GM21390 (cell line): ENCODE results near the gene PDE4D.

Source experiments
- ATAC-seq: cut with Tn5 transposase; IDR thresholded peaks from one replicate; pipeline ENCODE4 v1.9.1; 2021; ENCODE audit not compliant: unreplicated experiment

PDE4D gene

DNA sequence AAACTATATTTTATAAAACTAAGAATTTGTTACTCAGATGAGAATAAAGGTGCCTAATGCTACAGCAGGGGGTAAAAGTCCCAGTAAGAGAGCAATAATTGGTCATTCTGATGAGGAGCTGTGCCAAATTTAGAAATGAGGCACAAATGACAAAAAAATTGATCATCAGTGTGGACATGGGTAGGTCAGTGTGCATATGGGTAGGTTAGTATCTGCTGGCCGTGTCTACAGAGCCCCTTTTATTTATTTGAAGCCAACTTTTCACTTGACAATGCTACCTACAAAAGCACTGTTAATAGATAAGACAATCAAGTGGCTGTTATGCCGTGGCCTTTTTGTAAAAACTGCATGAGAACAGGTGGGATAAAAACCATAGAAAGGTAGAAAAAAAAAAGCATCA lies 856.1 kb downstream of the PDE4D start:
- ATAC-seq: no peak

DNA sequence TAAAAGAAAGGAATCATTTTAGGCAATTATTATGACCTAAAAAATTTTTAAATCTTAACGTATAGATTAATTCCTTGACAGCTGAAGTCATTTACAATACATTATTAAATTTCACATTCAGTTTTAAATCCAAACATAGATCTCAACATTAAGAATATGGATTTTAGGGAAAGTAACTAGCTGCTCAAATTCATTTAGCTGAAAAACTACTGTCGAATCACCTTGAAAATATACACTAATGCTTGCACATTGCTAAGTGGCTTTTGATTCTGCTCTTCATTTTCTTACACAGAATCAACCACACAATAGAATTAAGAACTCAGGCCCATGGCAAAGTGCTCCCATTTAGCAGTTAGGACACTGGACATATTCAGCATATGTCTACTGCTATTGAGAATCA lies 856.5 kb downstream of the PDE4D start:
- ATAC-seq: no peak

DNA sequence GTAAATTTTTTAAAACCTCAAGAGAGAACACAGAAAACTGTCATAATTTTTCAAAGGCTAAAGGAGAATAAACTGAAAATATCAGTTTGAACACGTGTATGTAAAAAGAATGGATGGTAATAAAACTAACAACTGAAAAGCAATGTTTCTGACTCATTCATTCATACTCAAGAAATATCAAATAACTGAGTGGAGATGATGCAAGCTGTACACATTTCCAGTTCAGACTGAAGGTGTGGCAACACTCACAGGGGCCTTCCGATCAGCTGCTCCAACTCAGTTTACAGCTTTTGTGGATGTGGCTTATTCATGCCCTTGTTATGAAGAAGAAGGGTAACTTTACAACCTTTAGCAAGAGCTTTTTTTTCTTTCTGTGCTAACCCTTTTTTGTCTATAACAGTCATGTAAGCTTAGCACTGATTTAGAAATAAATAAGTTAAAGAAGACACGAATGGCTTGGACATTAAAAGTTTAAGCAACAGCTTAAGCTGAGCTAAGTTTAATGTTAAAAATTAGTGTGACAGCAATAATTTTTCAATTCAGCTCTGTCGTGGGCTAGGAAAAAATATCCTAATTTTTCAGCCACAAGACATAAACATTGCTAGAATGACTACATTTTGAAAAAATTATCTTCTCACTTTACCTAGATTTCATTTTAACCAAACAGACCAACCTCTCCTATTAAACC lies 857.1 kb downstream of the PDE4D start:
- ATAC-seq: no peak

DNA sequence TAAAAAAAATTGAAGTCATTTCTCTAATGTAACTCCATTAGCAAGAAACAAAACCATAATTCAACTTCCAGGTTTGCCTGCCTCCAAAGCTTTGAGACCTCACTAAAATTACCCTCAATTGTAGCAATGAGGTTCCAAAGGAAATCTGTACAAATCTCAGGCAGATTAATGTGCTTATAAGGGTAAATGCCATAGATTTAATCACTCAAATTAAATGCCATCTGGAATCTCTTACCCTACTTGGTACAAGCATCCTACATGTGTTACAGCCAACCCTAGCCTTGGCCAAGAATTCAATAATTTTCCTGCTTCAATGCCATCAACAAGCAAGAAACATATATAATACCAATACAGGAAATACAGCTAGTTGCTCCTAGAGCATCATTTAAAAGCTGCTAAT lies 857.8 kb downstream of the PDE4D start:
- ATAC-seq: no peak

DNA sequence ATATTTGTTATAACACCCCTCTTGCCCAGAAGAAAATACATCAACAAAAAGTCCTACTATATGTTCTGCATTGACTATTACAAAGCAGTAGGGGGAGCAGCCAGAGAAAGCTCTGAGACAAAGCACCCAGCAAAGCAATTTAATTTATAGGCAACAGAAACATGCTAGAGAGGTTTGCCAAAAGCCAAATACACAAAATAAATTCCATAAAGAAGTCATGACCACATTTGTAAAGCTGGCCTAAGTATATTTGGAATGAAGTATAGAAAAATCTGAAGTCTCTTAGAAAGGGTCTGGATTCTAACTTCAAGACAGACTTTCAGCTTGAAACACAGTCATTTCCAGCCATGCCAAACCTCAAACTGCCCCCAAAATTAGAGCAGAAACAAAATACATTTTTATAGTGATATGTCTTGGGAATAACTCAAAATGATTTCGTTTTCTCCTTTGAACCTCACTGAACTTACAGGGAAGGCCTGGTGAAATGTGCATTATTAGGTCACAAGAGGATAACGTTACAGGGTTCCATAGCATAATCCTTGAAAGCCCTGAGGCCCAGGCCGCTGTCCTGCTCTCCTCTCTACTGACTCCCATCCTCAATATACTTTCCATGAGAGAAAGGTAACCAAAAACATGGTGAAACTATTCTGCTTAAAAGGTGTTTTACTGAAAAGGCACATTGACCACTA lies 858.9 kb downstream of the PDE4D start:
- ATAC-seq: peak; percentile 45

DNA sequence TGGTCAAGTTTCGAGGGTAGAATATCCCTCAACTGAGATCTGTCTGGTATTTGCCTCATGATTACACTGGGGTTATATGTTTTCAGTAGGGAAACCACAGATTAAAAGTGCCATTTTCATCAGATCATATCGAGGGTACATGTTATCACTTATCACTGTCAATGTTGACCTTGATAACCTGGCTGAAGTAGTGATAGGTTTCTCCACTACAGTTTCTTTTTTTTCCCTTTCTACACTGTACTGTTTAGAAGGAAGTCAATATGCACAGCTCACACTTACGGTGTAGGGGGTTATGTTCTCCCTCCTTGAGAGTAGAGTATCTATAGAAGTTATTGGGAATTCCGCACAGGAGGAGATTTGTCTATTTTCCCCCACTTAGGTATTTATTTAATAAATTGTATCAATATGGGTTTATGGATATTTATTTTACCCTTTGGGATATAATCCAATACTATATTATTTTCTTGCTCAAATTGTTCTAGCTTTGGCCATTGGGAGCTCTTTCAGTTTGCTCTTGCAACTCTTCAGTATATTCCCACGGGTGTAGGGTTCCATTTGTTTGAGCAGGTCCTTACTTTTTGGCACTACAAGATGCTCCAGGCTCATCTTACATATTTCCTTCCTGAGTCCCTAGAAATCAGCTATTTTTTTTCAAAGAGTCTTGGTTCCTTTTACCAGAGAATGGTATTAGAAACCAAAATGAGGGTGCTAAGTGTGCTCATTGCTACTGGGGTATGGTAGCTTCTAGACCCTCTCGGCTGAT lies 866.2 kb downstream of the PDE4D start:
- ATAC-seq: no peak

DNA sequence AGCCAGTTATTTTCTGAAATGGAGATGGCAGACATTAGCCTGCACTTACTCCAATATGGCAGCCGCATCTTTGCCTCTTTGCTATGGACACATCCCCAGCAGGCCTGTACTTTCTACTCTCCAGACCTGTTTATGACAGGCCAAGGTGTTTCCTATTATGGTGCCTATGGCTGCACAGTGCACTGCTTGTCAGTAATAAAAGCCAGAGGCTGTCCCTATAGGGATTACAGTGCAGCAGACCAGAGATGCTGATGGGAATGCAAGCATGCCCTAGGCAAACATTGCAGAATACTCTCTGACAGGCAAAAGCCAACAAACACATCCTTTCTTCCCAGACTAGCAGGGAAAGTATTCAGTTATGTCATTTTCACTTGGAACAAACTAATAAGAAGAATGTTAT lies 867.8 kb downstream of the PDE4D start:
- no peak for ATAC-seq

DNA sequence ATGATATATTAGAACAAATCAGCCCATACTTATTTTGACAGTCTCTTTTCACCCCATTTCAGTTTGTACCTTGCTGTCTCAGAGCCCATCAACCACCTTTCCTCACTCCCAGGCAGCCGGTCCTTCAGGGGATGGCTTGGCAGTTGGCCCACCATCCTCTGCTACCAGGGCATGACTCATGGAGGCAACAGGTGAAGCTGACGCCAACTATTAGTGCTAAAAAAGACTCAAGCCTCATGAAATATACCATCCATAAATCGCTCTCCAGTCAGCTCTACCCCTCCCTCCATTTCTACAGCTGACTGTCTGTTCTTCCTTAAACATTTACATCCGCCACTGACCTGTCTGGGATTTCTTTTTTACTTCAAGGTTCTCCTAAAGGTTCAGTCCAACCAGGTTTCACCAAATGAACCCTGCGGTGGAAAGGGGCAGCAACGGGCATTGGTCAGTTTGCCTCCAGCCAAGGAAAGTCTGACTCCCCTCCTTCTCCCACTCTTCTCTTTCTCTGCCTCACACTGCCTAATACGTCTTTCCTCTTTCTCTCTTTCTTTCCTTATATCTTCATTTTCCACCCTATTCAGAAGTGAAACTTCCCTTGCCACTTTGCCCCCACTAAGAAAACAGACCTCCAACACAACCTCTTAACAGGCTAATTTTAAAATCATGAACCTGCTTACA lies 871.5 kb downstream of the PDE4D start:
- no peak for ATAC-seq

DNA sequence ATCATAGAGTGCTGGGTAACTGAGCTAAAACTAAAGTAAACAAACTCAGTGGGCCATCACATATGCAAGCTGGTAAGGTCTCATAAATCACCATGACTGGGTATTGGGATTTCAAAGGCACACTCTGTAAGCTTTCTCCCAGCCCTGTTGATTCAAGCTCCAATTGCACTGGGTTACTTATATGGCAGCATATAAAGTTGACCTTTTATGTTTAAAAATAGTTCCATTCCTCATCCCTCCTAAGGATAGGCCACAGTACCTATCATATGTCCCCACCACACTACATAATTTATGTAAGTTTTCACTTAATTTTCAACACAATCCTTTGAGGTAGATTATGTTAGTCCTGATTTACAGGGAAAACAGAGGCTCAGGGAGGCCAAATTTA lies 872.2 kb downstream of the PDE4D start:
- no peak for ATAC-seq

DNA sequence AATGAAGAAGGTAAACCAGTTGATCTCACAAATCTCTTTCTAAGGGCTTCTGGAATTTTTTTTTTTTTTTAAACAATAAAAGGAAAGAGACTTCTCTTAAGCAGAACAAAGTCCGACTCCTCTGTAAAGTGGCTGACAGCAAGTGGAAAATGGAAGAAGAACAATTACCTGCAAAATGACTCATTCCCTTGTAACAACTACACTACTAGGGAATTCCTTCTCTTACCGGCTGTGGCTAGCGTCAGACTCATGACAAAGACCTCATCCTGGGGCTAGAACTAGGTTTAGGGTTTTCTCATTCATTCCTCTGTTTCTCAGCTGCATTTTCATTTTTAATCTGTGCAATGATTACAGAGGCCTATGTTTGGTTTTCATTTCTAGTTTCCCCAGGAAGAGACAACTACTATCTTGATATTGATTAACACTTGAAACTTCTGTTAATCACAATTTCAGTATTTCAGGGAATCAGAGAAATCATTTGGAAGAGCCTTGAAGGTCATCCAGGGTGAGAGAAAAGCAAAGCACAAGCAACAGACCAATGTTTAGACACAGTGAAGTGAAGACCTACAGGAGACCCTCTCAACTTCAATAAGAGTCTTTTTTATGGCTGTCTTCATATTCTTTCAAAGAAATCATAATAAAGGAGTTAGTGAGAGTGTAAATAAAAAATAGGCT lies 872.8 kb downstream of the PDE4D start:
- ATAC-seq: no peak

DNA sequence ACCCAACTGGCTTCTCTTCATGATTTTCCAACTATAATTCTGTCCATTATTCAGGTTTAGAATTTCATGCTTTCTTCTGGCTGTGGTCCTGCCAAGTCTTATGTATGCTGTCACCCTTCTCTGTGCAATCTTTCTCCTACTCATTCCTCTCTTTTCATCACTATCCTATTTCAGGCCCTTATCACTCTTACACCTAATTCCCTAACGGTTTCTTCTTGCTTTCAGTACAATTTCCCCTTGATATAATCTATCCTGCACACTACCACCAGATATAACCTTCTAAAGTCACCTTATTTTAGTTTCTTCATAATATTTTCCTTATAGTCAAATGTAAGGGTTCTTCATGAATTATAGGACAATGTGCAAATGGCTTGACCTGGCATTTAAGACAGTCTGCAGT lies 874.4 kb downstream of the PDE4D start:
- no peak for ATAC-seq

DNA sequence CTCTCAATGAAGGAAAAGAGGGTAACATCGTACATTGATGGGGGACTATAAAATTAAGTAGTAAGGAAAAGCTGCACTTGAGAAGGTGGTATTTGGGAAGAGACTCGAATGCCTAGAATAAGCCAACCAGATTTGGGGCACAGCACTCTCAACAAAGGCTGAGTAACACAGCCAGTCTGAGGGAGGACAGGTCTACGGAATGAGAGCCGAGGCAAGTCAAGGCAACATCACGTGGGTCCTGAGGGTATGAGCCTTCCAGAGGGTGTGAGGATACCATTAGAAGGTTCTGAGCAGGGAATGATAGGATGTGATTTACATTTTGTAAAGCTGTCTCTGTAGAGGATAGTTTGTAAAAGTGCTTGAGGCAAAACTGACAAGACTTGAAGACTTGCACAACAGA lies 876.6 kb downstream of the PDE4D start:
- ATAC-seq: no peak

DNA sequence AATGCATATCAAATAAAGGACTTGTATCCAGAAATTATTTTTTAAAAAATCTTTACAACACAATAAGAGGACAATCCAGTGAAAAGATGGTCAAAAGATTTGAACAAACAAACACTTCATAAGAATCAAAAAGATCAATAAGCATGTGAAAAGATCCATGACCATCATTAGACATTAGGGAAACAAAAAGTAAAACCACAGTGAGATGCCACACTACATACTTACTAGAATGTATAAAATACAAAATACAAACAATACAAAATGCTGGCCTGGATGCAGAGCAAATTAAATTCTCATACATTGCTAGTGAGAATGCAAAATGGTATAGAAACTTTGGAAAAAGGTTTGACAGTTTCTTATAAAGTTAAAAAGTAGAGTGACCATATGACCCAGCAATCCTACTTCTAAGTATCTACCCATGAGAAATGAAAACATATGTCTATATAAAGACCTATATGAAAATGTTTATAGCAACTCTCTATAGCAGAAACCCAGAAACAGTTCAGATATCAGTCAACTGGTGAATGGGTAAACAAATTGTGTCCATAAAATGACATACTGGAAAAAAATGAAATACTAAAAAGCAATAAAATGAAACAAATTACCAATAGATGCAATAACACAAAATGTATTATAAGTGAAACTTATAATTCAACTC lies 884.6 kb downstream of the PDE4D start:
- ATAC-seq: peak; percentile 70

DNA sequence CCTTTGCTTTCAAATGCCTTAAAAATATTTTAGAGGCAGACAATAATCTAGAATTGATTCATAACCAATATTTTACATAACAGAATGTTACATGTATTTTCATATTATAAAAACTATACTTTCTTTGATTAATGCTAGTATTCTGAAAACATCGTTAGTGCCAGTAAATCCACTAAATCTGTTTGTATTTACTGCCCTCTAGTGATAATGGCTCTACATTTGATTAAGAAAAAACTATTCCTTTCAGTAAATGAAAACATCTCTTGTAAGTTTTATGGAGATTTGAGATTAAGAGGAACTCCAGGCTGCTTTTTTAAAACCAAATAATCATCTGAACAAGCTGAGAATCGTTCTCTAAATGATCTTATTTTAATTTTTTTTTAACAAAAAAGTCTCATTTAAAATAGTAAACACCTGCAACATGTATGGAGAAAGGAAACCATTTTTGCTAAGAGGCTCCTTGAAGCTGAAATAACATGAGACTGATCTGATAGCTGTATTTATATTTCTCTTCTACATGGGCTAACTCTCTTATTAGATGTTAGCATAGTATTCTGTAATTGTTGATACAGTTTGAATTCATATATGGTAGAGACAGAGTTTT lies 886.0 kb downstream of the PDE4D start:
- ATAC-seq: no peak

DNA sequence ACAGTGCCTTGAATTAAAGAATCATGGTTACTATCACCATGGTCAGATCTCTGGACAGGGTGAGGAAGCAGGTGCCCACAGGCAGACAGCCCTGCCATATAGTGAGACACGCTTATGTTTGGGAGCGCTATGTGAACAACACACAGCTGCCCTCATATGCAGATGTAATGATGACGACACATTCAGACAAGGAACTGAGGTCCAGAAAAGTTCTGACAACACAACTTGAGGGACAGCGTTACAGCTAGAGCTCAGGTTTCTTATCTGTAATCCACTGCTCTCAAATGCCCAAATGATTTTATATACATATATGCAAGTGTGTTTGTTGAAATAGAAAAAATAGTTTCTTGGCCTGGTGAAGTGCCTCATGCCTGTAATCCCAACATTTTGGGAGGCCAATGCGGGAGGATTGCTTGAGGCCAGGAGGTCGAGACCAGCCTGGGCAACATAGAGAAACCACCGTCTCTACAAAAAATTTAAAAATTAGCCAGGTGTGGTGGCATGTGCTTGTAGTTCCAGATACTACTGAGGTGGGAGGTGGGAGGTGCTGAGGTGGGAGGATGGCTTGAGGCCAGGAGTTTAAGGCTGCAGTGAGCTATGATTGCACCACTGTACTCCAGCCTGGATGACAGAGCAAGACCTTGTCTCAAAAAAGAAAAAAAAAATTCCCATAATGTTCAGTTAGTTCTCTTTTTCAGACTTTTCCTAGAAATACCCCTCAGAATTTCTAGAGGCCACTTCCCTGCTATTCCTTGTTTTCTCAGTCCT lies 887.4 kb downstream of the PDE4D start:
- ATAC-seq: no peak

DNA sequence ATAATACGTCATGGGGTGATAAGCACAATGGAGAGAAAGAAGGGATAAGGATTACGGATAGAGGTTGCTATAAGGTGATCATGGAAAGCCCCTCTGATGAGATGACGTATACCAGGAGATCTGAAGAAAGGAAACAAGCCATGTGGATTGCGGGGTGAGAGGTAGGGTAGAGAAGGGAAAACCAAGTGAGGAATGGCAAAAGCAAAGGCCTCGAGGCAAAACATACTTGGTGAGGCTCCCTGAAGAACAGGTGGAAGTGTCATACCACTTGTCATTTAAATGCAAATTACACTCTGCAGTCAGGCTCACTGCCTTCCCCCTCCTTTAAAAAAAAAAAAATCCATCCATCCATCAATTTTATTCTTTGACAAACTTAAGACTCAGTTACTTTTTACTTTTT lies 889.9 kb downstream of the PDE4D start:
- ATAC-seq: no peak

DNA sequence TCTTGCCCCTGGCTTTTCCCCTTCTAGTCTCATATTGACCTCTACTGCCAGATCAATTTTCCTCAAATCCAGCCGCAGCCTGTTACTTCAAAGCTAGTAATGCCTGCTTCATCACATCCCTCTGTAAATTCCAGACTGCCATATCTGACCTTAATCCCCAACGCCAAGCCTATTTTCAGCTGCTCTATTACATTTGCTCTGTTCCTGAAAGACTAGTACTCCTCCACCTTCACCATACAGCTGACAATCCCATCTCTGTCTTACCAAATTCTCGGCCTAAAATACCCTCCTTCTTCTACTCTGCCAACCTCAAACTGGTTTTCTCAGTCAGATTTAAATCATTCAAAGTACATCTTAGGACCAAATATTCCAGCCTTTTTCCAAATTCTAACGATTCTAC lies 890.4 kb downstream of the PDE4D start:
- ATAC-seq: no peak

DNA sequence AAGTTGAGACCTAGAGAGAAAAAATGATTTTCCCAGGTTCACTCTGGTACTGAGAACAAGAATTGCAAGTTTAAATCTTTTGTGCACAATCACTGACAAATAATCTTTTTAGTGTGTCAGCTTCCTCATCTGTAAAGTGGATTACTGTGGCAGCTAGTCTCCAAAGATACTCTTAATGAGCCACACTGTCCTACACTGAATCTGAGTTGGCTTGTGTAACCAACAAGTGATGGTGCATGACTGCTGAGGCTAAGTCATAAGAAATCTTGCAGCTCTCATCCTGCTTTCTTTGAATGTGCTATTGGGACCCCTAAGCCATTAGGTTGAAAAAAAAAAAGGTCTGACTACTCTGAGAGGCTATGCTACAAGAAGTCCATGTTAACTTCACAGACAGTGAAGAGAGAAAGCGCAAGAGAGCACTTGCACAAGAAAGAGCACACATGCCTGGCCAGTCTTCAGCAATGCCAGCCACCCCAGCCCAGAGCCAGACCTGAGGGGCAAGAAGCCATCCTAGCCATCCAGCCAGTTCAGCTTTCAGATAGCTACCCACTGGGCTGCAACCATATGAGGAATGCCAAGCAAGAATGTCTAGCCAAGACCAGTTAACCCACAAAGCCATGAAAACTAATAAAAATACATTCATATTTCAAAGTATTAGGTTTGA lies 891.2 kb downstream of the PDE4D start:
- no peak for ATAC-seq

DNA sequence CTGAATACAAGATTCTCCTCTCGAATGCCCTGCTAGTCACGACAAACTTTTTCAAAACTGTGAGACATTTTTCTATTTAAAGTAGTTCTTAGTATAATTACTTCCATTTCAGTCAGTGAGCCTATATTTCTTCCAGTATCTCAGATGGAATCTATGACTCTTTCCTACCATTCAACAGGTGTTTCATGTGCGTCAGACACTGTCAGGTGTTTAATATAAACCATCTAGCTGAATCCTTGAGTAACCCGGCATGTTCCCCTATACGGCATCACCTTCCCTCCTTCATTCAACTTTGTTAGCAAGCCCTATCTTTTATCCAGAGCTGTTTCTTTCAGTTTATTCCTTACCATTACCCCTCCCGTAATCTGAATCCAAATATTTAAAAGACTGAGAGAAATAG lies 891.8 kb downstream of the PDE4D start:
- ATAC-seq: no peak
